Subcutaneous abdominal adipose tissue (tissue), 5 donors: Measurements from ENCODE around the gene ELF1.
"Not testable (repeated sequence)": the region's sequence is repeated elsewhere in the genome, so short reads cannot be mapped to it uniquely, and the experiment has no call there.

Experiments used
- H3K27ac ChIP-seq: one replicate; pipeline ENCODE4 v1.7.0; 2013; ENCODE audit warnings: low read depth, mild to moderate bottlenecking, inconsistent platforms, low read length, moderate library complexity
- H3K27me3 ChIP-seq, 5 donors: one replicate each; pipeline ENCODE4 v1.7.0; 2013; ENCODE audit warnings: low read length in 5 of 5, inconsistent platforms in 1 of 5; ENCODE audit not compliant: control insufficient read depth in 5 of 5, insufficient read depth in 4 of 5
- H3K36me3 ChIP-seq, 5 donors: one replicate each; pipeline ENCODE4 v1.7.0; 2013; ENCODE audit warnings: low read length in 5 of 5; ENCODE audit not compliant: control insufficient read depth in 5 of 5, insufficient read depth in 5 of 5
- H3K4me1 ChIP-seq, 5 donors: one replicate each; pipeline ENCODE4 v1.7.0; 2013; ENCODE audit warnings: low read length in 5 of 5, mild to moderate bottlenecking in 3 of 5, moderate library complexity in 1 of 5; ENCODE audit not compliant: control insufficient read depth in 5 of 5, insufficient read depth in 5 of 5
- H3K4me3 ChIP-seq, 5 donors: one replicate each; pipeline ENCODE4 v1.7.0; 2013; ENCODE audit warnings: low read length in 5 of 5, low read depth in 1 of 5
- H3K9ac ChIP-seq, 5 donors: one replicate each; pipeline ENCODE4 v1.7.0; 2013; ENCODE audit warnings: low read length in 5 of 5, mild to moderate bottlenecking in 4 of 5, moderate library complexity in 3 of 5
- H3K9me3 ChIP-seq, 5 donors: one replicate each; pipeline ENCODE4 v1.7.0; 2013; ENCODE audit warnings: low read length in 5 of 5; ENCODE audit not compliant: control insufficient read depth in 5 of 5
- donor health status: healthy.
- donor health status: healthy.
- donor health status: healthy.
- donor health status: healthy.
- donor health status: healthy.

The ELF1 gene

DNA sequence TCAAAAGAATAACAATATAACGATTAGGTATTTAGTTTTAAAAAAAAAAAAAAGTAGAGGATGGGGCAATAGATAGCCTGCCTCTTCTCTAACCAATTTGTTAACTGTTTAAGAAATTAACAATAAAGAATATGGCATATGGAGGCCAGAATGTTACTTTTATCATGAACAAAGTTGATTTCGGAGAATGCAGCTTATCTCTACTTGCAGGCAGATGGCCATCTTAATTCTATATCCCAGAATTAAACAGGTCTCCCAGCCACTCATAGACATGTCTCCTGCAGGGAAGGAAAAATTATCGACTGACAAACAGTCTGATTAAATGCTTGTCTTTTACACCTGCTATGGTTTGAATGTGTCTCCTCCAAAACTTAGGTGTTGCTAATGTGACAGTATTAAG lies 133.1 kb downstream of the ELF1 start:
- no peak overlapping the region for H3K4me3 ChIP-seq
- no peaks in the 10 kb centered on the region for H3K4me1 ChIP-seq
- H3K9me3 ChIP-seq = no peaks in the 10 kb centered on the region
- no peak overlapping the region for H3K9ac ChIP-seq
- H3K27ac ChIP-seq = no peak overlapping the region
- no peaks in the 10 kb centered on the region for H3K27me3 ChIP-seq
- H3K36me3 ChIP-seq = peaks cover 0 to 3% (median 0%) of the 10 kb centered on the region in 5 donors

DNA sequence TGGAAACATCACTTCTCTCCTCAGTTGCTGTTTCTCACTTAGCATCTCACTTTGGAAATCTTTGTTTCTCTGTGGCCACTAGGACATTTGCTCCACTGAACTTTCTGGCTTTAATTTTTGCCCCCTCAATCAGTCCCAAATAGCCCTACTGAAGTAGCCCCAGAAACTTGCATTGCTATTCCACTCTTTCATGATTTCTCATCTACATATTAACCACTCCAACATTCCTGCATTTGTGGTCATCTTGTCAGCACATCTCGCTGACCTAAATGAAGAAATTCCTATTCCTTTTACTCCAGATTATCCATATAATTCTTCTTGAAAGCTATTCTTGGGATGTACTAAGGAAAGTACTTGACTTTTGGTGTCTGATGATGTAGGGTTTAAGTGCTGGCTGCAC lies 134.9 kb downstream of the ELF1 start:
- not testable (repeated sequence) for H3K27me3 ChIP-seq, H3K4me3 ChIP-seq, H3K27ac ChIP-seq, H3K9me3 ChIP-seq, H3K36me3 ChIP-seq, H3K9ac ChIP-seq, H3K4me1 ChIP-seq
